ENCODE measurements around the gene ERCC1. TPM values are rescaled to one million over a fixed set of nuclear protein-coding genes. Genes with fewer than 3 reads are reported as not detected.

ERCC1 gene
- total and polyA plus RNA-seq, 8 donors = 7.8 to 79.3 (median 49.5) TPM

DNA sequence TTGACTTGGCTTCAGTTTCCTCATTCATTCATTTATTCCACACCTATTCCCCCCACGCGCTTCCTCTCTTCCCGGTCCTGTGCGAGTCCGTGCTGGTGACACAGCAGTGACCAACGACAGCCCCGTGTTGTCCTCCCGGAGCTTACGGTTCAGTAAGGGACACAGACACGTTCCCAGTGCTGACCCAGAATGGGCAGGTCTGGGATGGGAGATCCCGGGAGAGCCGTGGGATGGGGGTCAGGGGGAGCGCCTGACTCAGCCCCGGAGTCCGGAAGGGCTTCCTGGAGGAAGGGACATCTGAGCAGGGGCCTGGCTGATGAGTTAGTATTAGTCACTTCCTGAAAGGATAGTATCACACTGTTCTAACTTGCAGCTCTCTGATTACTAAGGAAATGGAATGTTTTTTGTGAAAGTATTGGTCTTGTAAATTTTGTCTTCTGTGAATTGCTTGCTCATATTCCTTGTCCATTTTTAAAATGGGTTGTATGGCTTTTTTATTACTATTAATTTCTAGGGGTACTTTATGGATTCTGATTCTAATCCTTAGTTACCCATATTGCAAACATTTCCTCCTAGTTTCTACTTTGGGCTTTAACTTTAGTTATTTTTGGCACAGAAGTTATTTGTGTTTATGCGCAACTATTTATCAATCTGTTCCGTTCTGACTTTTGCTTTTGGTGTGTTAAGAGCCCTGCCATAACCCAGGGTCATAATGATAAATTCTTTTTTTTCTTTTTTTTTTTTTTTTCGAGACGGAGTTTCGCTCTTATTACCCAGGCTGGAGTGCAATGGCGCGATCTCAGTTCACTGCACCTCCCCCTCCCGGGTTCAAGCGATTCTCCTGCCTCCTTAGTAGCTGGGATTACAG is 708 bp upstream of the ERCC1 start:
- Histone ChIP-seq H3K4me3 (peak overlapping the region; percentile 50 to 64 (median 56)), H3K4me1 (peaks cover 28 to 68% (median 49%) of the 10 kb centered on the region in 4 donors), H3K9me3 (no peaks in the 10 kb centered on the region), H3K27ac (peak overlapping the region; percentile 92 to 94 (median 93)), H3K27me3 (peaks cover 0 to 13% (median 0%) of the 10 kb centered on the region in 3 donors), H3K36me3 (peaks cover 2 to 28% (median 21%) of the 10 kb centered on the region in 4 donors)
- TF ChIP-seq CTCF (IDR thresholded peaks at IDR 0.05) (no peak), POLR2AphosphoS5 (IDR thresholded peaks at IDR 0.05) (peak in 2 of 3 donors; percentile 35 to 84)
- intact Hi-C loops (cut with DNase I; ENCODE audit: low total_unique reads) = no loop called here
- DNase-seq = peak; percentile 62 to 80
- WGBS, 5 donors = 7 to 12% (median 9%) methylated on average over 24 of the region's 24 CpGs

DNA sequence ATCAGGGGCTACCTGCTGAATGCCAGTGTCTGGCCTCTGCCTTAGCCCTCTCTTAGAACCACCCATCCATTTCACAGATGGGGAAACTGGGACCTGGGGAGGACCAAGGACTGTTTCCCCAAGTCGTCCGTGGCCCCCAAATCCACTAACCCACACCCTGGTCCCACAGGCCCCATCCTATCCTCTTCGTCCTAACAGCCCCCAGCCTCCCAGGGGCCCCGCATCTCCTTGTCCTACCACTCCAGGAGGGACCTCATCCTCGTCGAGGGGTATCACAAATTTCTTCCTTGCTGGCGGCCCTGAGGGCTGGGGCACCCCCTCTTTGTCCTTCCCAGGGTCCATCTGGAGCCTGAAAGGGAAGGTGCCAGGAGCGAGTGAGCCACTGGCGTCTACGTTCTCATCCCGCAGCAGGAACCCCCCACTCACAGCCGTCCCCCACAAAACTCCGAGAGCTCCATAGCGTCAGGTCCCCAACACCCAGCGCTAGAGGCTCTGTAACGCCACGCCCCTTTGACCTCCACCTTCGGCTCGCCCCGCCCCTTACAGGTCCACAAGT is 606 bp downstream of the ERCC1 start:
- WGBS, 5 donors = 11 to 20% (median 12%) methylated on average over 15 to 20 of the region's 20 CpGs
- TF ChIP-seq CTCF (IDR thresholded peaks at IDR 0.05) (no peak), POLR2A (IDR thresholded peaks at IDR 0.05) (no peak), POLR2AphosphoS5 (IDR thresholded peaks at IDR 0.05) (no peak), EP300 (IDR thresholded peaks at IDR 0.05) (no peak)
- Histone ChIP-seq H3K36me3 (peaks cover 10 to 41% (median 34%) of the 10 kb centered on the region in 4 donors), H3K27ac (peak overlapping the region; percentile 92 to 94 (median 93)), H3K9me3 (no peaks in the 10 kb centered on the region), H3K27me3 (peaks cover 0 to 2% (median 0%) of the 10 kb centered on the region in 3 donors), H3K4me3 (peak overlapping the region; percentile 50 to 64 (median 56)), H3K4me1 (peaks cover 18 to 62% (median 40%) of the 10 kb centered on the region in 4 donors)
- intact Hi-C loops (cut with DNase I; ENCODE audit: low total_unique reads) = no loop called here
- no peak for DNase-seq

- Histone ChIP-seq H3K4me1 (peaks cover 18 to 51% (median 33%) of the 10 kb centered on the region in 4 donors), H3K9me3 (no peaks in the 10 kb centered on the region), H3K36me3 (peaks cover 10 to 52% (median 45%) of the 10 kb centered on the region in 4 donors), H3K4me3 (no peak overlapping the region), H3K27ac (peak overlapping the region in 2 of 5 donors; percentile 33 to 92), H3K27me3 (no peaks in the 10 kb centered on the region)
- intact Hi-C loops (cut with DNase I; ENCODE audit: low total_unique reads) = no loop called here
- TF ChIP-seq CTCF (IDR thresholded peaks at IDR 0.05) (no peak), POLR2AphosphoS5 (IDR thresholded peaks at IDR 0.05) (no peak), EP300 (IDR thresholded peaks at IDR 0.05) (no peak), POLR2A (IDR thresholded peaks at IDR 0.05) (no peak)
- DNase-seq = no peak
- 78 to 87% (median 82%) methylated on average over 6 of the region's 6 CpGs for WGBS, 5 donors
Measured at GRCh38 chr19:45421947-45422498, 1.7 kb downstream of the ERCC1 start.

DNA sequence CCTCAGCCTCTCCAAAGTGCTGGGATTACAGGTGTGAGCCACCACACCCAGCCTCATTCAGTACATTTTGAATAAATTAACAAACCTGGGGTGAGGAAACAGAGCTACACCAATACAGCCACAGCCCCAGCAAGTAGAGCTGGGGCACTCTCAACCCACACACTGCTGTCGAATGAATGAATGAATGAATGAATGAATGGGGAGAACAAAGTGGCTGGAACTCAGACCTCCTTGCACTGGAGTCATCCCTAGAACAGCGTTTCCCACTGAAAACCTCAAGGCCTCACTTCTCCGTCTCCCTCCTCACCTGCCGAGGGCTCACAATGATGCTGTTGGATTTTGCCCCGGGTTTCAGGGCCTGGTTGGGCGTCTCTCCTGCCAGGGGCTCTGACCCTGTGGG is 2.8 kb downstream of the ERCC1 start:
- Histone ChIP-seq H3K36me3 (peaks cover 18 to 63% (median 57%) of the 10 kb centered on the region in 4 donors), H3K4me3 (no peak overlapping the region), H3K9me3 (no peaks in the 10 kb centered on the region), H3K27me3 (no peaks in the 10 kb centered on the region), H3K4me1 (peaks cover 18 to 50% (median 36%) of the 10 kb centered on the region in 4 donors), H3K27ac (no peak overlapping the region)
- no peak for DNase-seq
- 81 to 94% (median 90%) methylated on average over 6 of the region's 6 CpGs for WGBS, 5 donors
- intact Hi-C loops (cut with DNase I; ENCODE audit: low total_unique reads) = no loop called here
- TF ChIP-seq POLR2A (IDR thresholded peaks at IDR 0.05) = no peak
- no peak for TF ChIP-seq CTCF (IDR thresholded peaks at IDR 0.05)
- no peak for TF ChIP-seq POLR2AphosphoS5 (IDR thresholded peaks at IDR 0.05)
- no peak for TF ChIP-seq EP300 (IDR thresholded peaks at IDR 0.05)

Measured in stomach (tissue), 9 donors.